Subcutaneous adipose tissue (tissue), 4 donors: Measurements from ENCODE around the gene MIX23. TPM values are rescaled to one million over a fixed set of nuclear protein-coding genes. Genes with fewer than 3 reads are reported as not detected.

Source experiments
- total RNA-seq, 4 donors: library from RNA; depleted of rRNA; stranded (reverse); fragments of >200 nt; gene quantifications; one replicate each; pipeline ENCODE4 v1.1.0, GENCODE V29; 2016
- TF ChIP-seq, protein P1 (sequence below): fragments of 450-650 bp; IDR thresholded peaks from one replicate; pipeline ENCODE4 v1.5.1; 2016; ENCODE audit warnings: low read depth, mild to moderate bottlenecking, control low read depth, antibody characterized with exemption, moderate library complexity

MIX23 gene
- total RNA-seq, 4 donors from 2014 or later = 10.4 to 20.2 (median 14.4) TPM

DNA sequence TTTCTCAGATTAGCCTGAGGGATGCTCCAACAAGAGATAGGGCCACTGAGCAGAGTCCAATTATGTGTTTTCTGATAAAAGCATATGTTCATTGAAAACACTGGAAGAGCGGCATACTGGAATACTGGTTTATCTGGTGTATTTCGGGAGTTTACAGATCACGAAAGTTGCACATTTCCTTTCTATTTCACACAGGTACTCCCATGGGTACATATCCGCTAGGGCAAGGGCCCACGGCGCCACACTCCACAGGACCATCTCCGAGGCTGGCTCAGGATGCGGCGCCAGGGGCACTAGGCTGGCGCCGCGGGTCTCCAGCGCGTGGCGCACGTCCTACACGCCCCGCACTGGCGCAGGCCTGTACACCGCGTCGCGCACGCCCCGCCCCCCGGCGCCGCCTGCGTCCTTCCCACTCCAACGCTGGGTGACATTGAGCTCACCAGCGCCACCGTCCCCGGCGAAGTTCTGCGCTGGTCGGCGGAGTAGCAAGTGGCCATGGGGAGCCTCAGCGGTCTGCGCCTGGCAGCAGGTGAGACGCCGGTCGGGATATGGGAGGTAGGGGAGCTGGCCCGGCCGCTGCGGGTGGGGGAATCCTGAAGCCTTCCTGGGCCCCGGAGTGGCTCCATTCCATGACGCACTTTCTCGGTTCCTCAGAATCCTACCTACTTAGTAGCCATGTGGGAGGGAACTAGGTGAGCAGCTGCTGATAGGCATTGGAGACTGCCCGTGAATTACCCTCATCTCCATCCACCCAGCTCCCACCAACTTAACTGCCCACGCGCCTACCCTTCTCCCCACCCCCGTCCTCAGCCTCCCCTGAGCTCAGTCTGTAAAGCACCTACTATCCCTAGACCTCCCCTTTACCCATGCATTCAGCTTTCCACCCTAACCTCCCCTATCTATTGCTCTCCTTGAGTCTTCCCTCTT lies 1.0 kb upstream of the MIX23 start, which contains the start of gene FAM162A:
TSS of gene FAM162A (plus strand) at position 412 of the 927 bp plus-strand sequence. CDS start at position 496, 84 bp downstream.
- TF ChIP-seq, protein P1, sequence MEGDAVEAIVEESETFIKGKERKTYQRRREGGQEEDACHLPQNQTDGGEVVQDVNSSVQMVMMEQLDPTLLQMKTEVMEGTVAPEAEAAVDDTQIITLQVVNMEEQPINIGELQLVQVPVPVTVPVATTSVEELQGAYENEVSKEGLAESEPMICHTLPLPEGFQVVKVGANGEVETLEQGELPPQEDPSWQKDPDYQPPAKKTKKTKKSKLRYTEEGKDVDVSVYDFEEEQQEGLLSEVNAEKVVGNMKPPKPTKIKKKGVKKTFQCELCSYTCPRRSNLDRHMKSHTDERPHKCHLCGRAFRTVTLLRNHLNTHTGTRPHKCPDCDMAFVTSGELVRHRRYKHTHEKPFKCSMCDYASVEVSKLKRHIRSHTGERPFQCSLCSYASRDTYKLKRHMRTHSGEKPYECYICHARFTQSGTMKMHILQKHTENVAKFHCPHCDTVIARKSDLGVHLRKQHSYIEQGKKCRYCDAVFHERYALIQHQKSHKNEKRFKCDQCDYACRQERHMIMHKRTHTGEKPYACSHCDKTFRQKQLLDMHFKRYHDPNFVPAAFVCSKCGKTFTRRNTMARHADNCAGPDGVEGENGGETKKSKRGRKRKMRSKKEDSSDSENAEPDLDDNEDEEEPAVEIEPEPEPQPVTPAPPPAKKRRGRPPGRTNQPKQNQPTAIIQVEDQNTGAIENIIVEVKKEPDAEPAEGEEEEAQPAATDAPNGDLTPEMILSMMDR = no peak

DNA sequence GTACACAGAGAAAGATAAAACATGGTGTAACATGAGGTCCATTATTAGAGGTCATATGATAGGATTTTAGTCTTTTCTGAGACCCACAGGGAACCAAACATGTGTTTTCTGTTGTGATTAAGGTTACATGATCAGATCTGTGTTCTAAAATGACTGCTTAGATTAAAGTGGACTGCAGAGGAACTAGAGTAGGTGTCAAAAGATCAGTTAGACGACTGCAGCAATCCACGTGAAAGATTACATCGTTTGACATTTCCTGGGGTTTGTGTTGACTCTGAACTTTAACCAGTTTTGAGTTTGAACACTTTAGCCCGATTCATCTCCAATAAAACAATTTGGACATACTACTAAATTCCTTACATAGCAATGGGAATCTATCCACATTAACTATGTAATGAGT lies 5.1 kb downstream of the MIX23 start:
- TF ChIP-seq, protein P1 = no peak

DNA sequence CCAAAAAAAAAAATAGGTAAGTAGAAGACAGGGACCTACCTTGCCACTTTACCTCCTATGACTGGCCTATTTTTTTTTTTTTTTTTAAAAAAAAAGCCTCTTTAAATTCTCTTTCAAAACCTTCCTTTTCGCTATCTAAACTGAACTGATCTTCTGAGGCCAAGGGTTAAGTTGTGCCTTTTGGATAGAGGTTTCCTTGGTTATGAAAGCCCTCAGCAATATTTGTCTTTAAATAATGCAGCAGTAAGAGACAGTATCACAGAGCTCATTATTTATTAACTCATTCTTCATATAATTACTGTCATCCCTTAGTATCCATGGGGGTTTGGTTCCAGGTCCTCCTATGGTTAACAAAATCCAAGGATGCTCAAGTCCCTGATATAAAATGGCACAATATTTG lies 9.0 kb downstream of the MIX23 start:
- TF ChIP-seq, protein P1 = no peak

- TF ChIP-seq, protein P1 = no peak
These were observed 16.7 kb downstream of the MIX23 start for GRCh38 chr3:122366379-122366749.

- TF ChIP-seq, protein P1 = no peak
These were observed 18.0 kb downstream of the MIX23 start for GRCh38 chr3:122365073-122365472.

DNA sequence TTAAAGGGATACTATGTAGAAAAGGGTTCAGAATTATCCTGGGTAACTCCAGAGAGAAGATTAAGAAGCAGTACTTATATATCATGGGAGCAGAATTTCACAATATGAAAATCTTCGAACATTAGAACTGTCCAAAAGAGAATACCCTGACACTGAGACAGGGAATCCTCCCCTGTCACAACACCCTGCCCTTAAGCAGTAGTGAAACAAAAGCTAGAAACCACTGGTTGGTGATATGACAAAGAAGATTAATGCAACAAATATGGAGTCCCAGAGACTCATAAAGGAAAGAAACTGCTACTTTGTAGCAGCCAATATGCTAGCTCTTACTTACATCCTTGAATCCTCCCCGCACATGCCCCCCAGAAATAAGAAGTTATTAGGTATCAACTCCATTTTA lies 18.5 kb downstream of the MIX23 start:
- TF ChIP-seq, protein P1 = no peak

DNA sequence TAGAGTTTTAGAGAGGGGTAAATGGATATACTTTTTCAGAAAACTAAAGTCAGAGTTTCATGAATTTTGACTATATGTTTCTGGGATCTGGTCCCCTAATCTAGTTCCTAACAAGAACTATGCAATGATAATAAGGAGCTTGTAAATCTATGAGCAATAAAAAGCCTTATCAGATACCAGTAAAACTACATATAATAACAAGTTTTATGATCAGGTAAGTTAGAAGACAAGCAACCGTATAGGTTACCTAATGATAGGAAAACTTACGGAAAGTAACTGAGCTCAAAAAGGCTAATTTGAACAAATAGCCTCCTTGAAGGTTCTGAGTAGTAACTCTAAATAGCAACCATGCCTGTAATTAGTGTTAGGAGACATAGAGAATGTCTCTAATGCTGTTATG lies 21.0 kb downstream of the MIX23 start:
- TF ChIP-seq, protein P1 = no peak
